HCT116 (cell line): ENCODE measurements around the gene GLDC. TPM values are rescaled to one million over a fixed set of nuclear protein-coding genes. Genes with fewer than 3 reads are reported as not detected.

Experiments
- ATAC-seq: fragments of 200-7000 bp; cut with Tn5 transposase; 2 replicates; pipeline ENCODE4 v1.9.1; 2020; ENCODE audit warnings: mild to moderate bottlenecking, moderate library complexity
- BruUV-seq: library from RNA; stranded (reverse); fragments of 400-500 nt; replicated peaks from 2 replicates; lab custom pipeline; 2021; lab: Mats Ljungman, UMichigan
- CTCF ChIA-PET: fragments of 300-600 bp; sonication (Branson Sonifier 250); formaldehyde crosslinking; loops from one replicate; lab custom pipeline; 2021; ENCODE audit warnings: antibody characterized with exemption; lab: Charles Lee
- POLR2A ChIA-PET: fragments of 300-600, 350-600 bp; sonication (Branson Sonifier 250); formaldehyde crosslinking; loops from one replicate; lab custom pipeline; 2021; ENCODE audit warnings: antibody characterized with exemption; lab: Charles Lee
- RAD21 ChIA-PET, 2 experiments: fragments of 300-600 bp; sonication (Branson Sonifier 250); formaldehyde crosslinking; loops; one replicate each; lab custom pipeline; 2023; ENCODE audit warnings: low total read pairs in 2 of 2; ENCODE audit not compliant: uncharacterized antibody in 2 of 2, unreplicated experiment in 2 of 2, low non-redundant PET in 1 of 2; lab: Charles Lee
- DNase-seq: peaks from one replicate; pipeline ENCODE4 v3.0.0-alpha.2; 2010; ENCODE audit warnings: low read depth, low spot score
- H2AFZ ChIP-seq: fragments of 200-600 bp; shearing (Covaris generic), sonication (generic); 2 replicates; pipeline ENCODE4 v1.6.1; 2017; ENCODE audit warnings: low read depth, mixed run types, mixed read lengths, antibody characterized with exemption, low read length; ENCODE audit not compliant: poor library complexity, severe bottlenecking
- H3K27ac ChIP-seq: 2 replicates; pipeline ENCODE4 v1.5.1; 2012; ENCODE audit warnings: low read depth, low read length
- H3K27me3 ChIP-seq: fragments of 200-600 bp; sonication (generic); 2 replicates; pipeline ENCODE4 v1.6.1; 2016; ENCODE audit warnings: mixed run types, low read length, mixed read lengths; ENCODE audit not compliant: insufficient read depth
- H3K36me3 ChIP-seq, 2 experiments: fragments of 200-500 bp in 1 of 2; fragments of 200-600 bp in 1 of 2; sonication (Bioruptor generic) in 1 of 2; sonication (generic) in 1 of 2; 2 replicates each; pipeline versions ENCODE4 v1.5.1 to v1.6.1; 2014 to 2016; ENCODE audit warnings: low read length in 2 of 2, inconsistent platforms in 1 of 2, mixed read lengths in 1 of 2, mixed run types in 1 of 2; ENCODE audit not compliant: insufficient read depth in 2 of 2, control insufficient read depth in 1 of 2
- H3K4me1 ChIP-seq, 2 experiments: fragments of 200-600 bp in 1 of 2; sonication (generic) in 1 of 2; 2 replicates each; pipeline versions ENCODE4 v1.5.1 to v1.6.1; 2012 to 2017; ENCODE audit warnings: low read length in 2 of 2, inconsistent platforms in 1 of 2, mild to moderate bottlenecking in 1 of 2, mixed read lengths in 1 of 2, mixed run types in 1 of 2, moderate library complexity in 1 of 2; ENCODE audit not compliant: insufficient read depth in 2 of 2, control insufficient read depth in 1 of 2
- H3K4me2 ChIP-seq: fragments of 200-600 bp; sonication (generic); 2 replicates; pipeline ENCODE4 v1.6.1; 2017; ENCODE audit warnings: mixed run types, low read length, mixed read lengths
- H3K4me3 ChIP-seq, 2 experiments: fragments of 200-600 bp in 1 of 2; sonication (generic) in 1 of 2; replicated peaks in 1 of 2; 2 replicates each; pipeline ENCODE4 v1.5.1; 2011 to 2016; ENCODE audit warnings: low read length in 2 of 2, control low read depth in 1 of 2, low read depth in 1 of 2, mild to moderate bottlenecking in 1 of 2, mixed read lengths in 1 of 2, mixed run types in 1 of 2
- H3K79me2 ChIP-seq: fragments of 200-600 bp; sonication (generic); 2 replicates; pipeline ENCODE4 v1.6.1; 2017; ENCODE audit warnings: mild to moderate bottlenecking, mixed run types, low read length, moderate library complexity, mixed read lengths; ENCODE audit not compliant: insufficient read depth
- H3K9ac ChIP-seq: fragments of 200-600 bp; sonication (generic); 2 replicates; pipeline ENCODE4 v1.6.1; 2016; ENCODE audit warnings: low read length, mixed read lengths
- H3K9me2 ChIP-seq: fragments of 200-600 bp; sonication (generic), shearing (Covaris generic); 2 replicates; pipeline ENCODE4 v1.6.1; 2017; ENCODE audit warnings: mixed run types, mild to moderate bottlenecking, moderate library complexity; ENCODE audit not compliant: insufficient read depth
- H3K9me3 ChIP-seq, 2 experiments: fragments of 200-500 bp in 1 of 2; fragments of 200-600 bp in 1 of 2; sonication (Bioruptor generic) in 1 of 2; sonication (generic) in 1 of 2; 2 replicates each; pipeline ENCODE4 v1.6.1; 2014 to 2017; ENCODE audit warnings: low read length in 2 of 2, mixed read lengths in 2 of 2, inconsistent platforms in 1 of 2, low read depth in 1 of 2, mild to moderate bottlenecking in 1 of 2, mixed run types in 1 of 2, moderate library complexity in 1 of 2; ENCODE audit not compliant: control insufficient read depth in 1 of 2, insufficient read depth in 1 of 2
- H4K20me1 ChIP-seq: fragments of 200-600 bp; sonication (generic), shearing (Covaris generic); 2 replicates; pipeline ENCODE4 v1.6.1; 2017; ENCODE audit warnings: mixed run types, mild to moderate bottlenecking, moderate library complexity; ENCODE audit not compliant: insufficient read depth
- CBX3 ChIP-seq: IDR thresholded peaks from 2 replicates; pipeline ENCODE4 v1.6.1; 2012; ENCODE audit warnings: low read depth
- EZH2 ChIP-seq: fragments of 200-600 bp; sonication (generic); IDR thresholded peaks from 2 replicates; pipeline ENCODE4 v1.6.1; 2017; ENCODE audit warnings: antibody characterized with exemption, mixed run types
- FOSL1 ChIP-seq: IDR thresholded peaks from 2 replicates; pipeline ENCODE4 v1.6.1; 2012; ENCODE audit warnings: low read depth
- POLR2A ChIP-seq: IDR thresholded peaks from 2 replicates; pipeline ENCODE4 v1.7.0; 2011; ENCODE audit warnings: borderline replicate concordance; ENCODE audit not compliant: insufficient read depth, insufficient read length; ENCODE audit errors: extremely low read depth
- RAD21 ChIP-seq: IDR thresholded peaks from 2 replicates; pipeline ENCODE4 v1.6.1; 2012; ENCODE audit warnings: low read depth, mild to moderate bottlenecking
- SIN3A ChIP-seq: IDR thresholded peaks from 2 replicates; pipeline ENCODE4 v1.6.1; 2012; ENCODE audit warnings: low read depth
- SP1 ChIP-seq: IDR thresholded peaks from 2 replicates; pipeline ENCODE4 v1.6.1; 2012; ENCODE audit warnings: low read depth
- TCF7L2 ChIP-seq: IDR thresholded peaks from 2 replicates; pipeline ENCODE4 v1.7.0; 2011; ENCODE audit warnings: borderline replicate concordance, inconsistent platforms; ENCODE audit not compliant: insufficient read depth, insufficient read length; ENCODE audit errors: extremely low read depth
- YY1 ChIP-seq: IDR thresholded peaks from 2 replicates; pipeline ENCODE4 v1.6.1; 2011; ENCODE audit warnings: low read length, low read depth, moderate library complexity, mild to moderate bottlenecking; ENCODE audit not compliant: insufficient replicate concordance; ENCODE audit errors: extremely low read depth
- ZNF274 ChIP-seq: fragments of 200-500 bp; sonication (Bioruptor generic); IDR thresholded peaks from 2 replicates; pipeline ENCODE4 v1.6.1; 2014; ENCODE audit warnings: mild to moderate bottlenecking, low read depth, low read length, inconsistent platforms
- intact Hi-C: fragments of 100-400 bp; cut with micrococcal nuclease; formaldehyde crosslinking; loops from 2 replicates; pipeline ENCODE4 v1.10.0; 2022
- total RNA-seq: library from RNA; stranded (reverse); gene quantifications from one replicate; pipeline ENCODE4 v1.2.1, GENCODE V29; 2021; ENCODE audit not compliant: unreplicated experiment
- TF ChIP-seq, protein P1 (sequence below): IDR thresholded peaks from 2 replicates; pipeline ENCODE4 v1.6.1; 2012
- TF ChIP-seq, protein P2 (sequence below), 3 experiments: fragments of 200-600 bp in 1 of 3; sonication (generic) in 1 of 3; IDR thresholded peaks in 2 of 3; conservative IDR thresholded peaks in 1 of 3; 2 replicates each; pipeline ENCODE4 v1.5.1; 2012 to 2017; ENCODE audit warnings: low read depth in 2 of 3, low read length in 2 of 3, antibody characterized with exemption in 1 of 3, borderline replicate concordance in 1 of 3, control low read depth in 1 of 3, mild to moderate bottlenecking in 1 of 3, mixed read lengths in 1 of 3, mixed run types in 1 of 3, moderate library complexity in 1 of 3; ENCODE audit not compliant: insufficient read depth in 1 of 3
- TF ChIP-seq, protein P3 (sequence below): IDR thresholded peaks from 2 replicates; pipeline ENCODE4 v1.6.1; 2012

GLDC gene
- total RNA-seq, 1 experiment from 2014 or later, result 4.9 TPM

DNA sequence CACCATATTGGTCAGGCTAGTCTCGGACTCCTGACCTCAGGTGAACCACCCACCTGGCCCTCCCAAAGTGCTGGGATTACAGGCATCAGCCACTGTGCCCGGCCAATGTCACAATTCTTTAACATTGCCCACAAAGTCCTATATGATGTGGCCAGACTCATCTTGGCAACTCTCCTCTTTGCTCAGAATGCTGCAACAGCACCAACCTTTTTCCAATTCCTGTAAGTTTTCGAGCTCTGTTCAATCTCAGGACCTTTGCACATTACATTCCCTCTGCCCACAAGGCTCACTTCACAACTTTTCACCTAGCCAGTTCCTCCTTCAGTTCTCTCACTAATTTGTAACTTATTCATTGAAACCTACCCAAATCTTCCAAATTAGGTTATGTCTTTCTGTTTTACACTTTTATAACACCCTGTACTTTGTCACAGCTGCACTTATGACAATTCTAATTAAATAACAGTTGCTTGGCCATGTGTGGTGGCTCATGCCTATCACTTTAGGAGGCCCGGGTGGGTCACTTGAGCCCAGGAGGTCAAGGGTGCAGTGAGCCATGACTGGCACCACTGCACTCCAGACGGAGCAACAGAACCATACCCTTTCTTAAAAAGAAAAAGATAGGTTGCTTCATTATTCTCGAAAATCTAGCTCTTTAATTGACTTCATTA, 30.9 kb upstream of the GLDC start:
- no peak overlapping the region for H2AFZ ChIP-seq
- intact Hi-C loops, result loop anchor here (10.0 kb wide), 1 partner anchor 622 kb away; no protein-coding TSS in a partner anchor
- no peak for ATAC-seq
- H3K36me3 ChIP-seq, result no peaks in the 10 kb centered on the region
- no peaks in the 10 kb centered on the region for H3K9me2 ChIP-seq
- H3K27ac ChIP-seq, result no peak overlapping the region
- CTCF ChIA-PET, result interaction anchor here (1.6 kb wide), 1 partner anchor 10 kb away, joined by 9 read pairs; no protein-coding TSS in a partner anchor
- no peaks in the 10 kb centered on the region for H3K9me3 ChIP-seq
- no TSS peak for BruUV-seq
- TF ChIP-seq SP1, result no peak
- TF ChIP-seq, all 23 proteins: peak for 0
- no peaks in the 10 kb centered on the region for H3K79me2 ChIP-seq
- H3K4me2 ChIP-seq, result no peak overlapping the region
- no peak overlapping the region for H3K9ac ChIP-seq
- peaks cover 0 to 11% of the 10 kb centered on the region in 2 experiments; a peak in 3 of 4 replicates for H3K4me1 ChIP-seq
- ChIA-PET POLR2A (no interaction called here), RAD21 (no interaction called here)
- no peak overlapping the region for H3K4me3 ChIP-seq
- DNase-seq, result no peak
- no peaks in the 10 kb centered on the region for H3K27me3 ChIP-seq
- no peaks in the 10 kb centered on the region for H4K20me1 ChIP-seq

DNA sequence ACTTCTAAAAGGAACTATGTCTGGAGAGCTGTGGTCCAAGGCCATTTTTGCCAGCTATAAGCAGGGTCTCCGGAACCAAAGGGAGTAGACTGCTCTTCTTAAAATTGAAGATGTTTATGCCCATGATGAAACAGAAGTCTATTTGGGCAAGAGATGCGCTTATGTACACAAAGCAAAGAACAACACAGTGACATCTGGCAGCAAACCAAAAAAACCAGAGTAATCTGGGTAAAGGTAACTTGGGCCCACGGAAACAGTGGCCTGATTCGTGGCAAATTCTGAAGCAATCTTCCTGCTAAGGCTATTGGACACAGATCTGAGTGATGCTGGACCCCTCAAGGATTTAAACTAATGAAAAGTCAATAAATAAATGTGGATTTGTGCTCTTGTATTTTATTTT, 29.7 kb upstream of the GLDC start:
- Histone ChIP-seq H3K4me1 (peaks cover 0 to 3% of the 10 kb centered on the region in 2 experiments; a peak in 3 of 4 replicates), H3K27me3 (no peaks in the 10 kb centered on the region), H3K4me2 (no peak overlapping the region), H3K36me3 (no peaks in the 10 kb centered on the region; a peak in 1 of 4 replicates), H3K79me2 (no peaks in the 10 kb centered on the region), H4K20me1 (no peaks in the 10 kb centered on the region), H3K27ac (no peak overlapping the region), H3K9me3 (no peaks in the 10 kb centered on the region), H3K9ac (no peak overlapping the region), H3K4me3 (no peak overlapping the region), H3K9me2 (no peaks in the 10 kb centered on the region), H2AFZ (no peak overlapping the region)
- ChIA-PET POLR2A (no interaction called here), CTCF (interaction anchor here (1.6 kb wide), 1 partner anchor 9 kb away, joined by 9 read pairs; no protein-coding TSS in a partner anchor), RAD21 (no interaction called here)
- no TSS peak for BruUV-seq
- ATAC-seq, result no peak
- intact Hi-C loops, result loop anchor here (10.0 kb wide), 1 partner anchor 620 kb away; no protein-coding TSS in a partner anchor
- no peak for TF ChIP-seq EZH2
- TF ChIP-seq RAD21, result no peak
- TF ChIP-seq ZNF274, result no peak
- TF ChIP-seq YY1, result no peak
- TF ChIP-seq SP1, result no peak
- TF ChIP-seq, protein P1, sequence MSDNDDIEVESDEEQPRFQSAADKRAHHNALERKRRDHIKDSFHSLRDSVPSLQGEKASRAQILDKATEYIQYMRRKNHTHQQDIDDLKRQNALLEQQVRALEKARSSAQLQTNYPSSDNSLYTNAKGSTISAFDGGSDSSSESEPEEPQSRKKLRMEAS, result no peak
- TF ChIP-seq, protein P2, sequence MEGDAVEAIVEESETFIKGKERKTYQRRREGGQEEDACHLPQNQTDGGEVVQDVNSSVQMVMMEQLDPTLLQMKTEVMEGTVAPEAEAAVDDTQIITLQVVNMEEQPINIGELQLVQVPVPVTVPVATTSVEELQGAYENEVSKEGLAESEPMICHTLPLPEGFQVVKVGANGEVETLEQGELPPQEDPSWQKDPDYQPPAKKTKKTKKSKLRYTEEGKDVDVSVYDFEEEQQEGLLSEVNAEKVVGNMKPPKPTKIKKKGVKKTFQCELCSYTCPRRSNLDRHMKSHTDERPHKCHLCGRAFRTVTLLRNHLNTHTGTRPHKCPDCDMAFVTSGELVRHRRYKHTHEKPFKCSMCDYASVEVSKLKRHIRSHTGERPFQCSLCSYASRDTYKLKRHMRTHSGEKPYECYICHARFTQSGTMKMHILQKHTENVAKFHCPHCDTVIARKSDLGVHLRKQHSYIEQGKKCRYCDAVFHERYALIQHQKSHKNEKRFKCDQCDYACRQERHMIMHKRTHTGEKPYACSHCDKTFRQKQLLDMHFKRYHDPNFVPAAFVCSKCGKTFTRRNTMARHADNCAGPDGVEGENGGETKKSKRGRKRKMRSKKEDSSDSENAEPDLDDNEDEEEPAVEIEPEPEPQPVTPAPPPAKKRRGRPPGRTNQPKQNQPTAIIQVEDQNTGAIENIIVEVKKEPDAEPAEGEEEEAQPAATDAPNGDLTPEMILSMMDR (IDR thresholded peaks at IDR 0.05 in 2 of 3, conservative IDR thresholded peaks at IDR 0.05 in 1 of 3; ENCODE audit: borderline replicate concordance in 1 of 3, insufficient read depth in 1 of 3, low read depth in 2 of 3, low read length in 2 of 3), result no peak
- no peak for TF ChIP-seq POLR2A
- no peak for TF ChIP-seq SIN3A
- no peak for TF ChIP-seq CBX3
- no peak for TF ChIP-seq TCF7L2
- TF ChIP-seq, protein P3, sequence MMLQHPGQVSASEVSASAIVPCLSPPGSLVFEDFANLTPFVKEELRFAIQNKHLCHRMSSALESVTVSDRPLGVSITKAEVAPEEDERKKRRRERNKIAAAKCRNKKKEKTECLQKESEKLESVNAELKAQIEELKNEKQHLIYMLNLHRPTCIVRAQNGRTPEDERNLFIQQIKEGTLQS, result no peak
- TF ChIP-seq FOSL1, result no peak
- no peak for DNase-seq
